HG02973 (cell line): ENCODE data around the gene TRAF1.

Source experiments
- ATAC-seq: cut with Tn5 transposase; IDR thresholded peaks from one replicate; pipeline ENCODE4 v1.9.1; 2021; ENCODE audit warnings: moderate library complexity; ENCODE audit not compliant: unreplicated experiment

TRAF1 gene

DNA sequence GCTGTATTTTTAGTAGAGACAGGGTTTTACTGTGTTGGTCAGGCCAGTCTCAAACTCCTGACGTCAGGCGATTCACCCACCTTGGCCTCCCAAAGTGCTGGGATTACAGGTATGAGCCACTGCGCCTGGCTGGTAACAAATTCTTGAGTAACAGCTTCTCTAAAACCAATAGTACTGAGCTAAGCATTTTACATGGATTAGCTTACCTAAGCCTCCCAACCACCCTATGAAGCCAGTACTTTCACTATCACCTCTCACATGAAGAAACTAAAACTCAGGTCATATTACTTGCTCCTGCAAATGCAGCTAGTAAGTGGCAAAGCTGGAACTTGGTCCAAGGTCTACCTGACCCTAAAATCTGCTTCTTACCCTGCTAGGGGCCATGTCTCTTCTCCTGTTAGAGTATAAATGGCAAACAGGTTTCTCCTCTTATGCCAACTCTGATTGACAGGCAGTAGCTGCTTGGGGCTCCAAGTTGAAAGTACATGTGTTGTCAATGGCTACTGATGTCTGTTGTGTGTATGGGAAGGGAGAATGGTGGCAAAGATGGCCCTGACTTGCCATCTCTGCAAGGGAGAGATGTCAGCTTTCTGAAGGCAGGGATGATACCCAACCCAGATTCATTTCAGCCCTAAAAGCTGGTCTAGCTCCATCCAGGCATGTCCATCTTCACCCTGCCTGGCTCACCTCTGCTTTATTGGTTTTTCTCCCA lies 53.6 kb downstream of the TRAF1 start:
- ATAC-seq: no peak

- no peak for ATAC-seq
Measured at GRCh38 chr9:120870206-120870605, 56.4 kb downstream of the TRAF1 start.

DNA sequence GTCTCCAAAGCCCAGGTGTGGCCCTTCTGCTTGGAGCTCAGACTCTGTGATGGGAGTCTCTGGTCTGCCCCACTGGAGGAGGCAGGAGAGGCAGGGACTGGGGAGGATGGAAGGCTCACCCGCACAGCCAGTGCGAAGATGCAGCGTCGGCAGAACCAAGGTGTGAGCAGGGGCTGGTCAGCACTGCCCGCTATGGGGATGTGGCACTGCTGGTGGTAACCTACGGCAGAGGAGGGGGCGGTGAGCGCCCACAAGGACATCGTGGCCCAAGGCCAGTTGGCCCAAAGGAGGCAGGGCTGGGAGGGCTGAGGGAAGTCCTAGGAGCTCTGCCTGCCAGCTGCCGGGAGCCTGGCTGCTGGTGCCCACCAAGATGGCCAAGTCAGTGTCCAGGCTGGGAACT lies 56.9 kb downstream of the TRAF1 start:
- no peak for ATAC-seq

DNA sequence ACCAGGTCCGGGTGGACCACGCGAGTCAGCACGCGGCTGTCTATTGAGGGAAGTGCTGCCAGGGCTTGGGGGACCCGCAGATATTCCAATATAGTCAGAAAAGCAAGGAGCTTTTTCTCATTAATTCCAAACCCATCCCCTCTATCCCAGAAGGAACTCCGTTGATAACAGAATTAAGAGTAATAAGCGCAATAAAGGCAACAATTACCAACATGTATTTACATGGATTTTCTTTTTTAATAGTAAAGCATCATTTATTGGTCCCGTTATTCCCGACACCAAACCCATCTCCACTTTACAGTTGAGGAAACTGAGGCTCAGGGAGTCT lies 57.3 kb downstream of the TRAF1 start:
- ATAC-seq: no peak

DNA sequence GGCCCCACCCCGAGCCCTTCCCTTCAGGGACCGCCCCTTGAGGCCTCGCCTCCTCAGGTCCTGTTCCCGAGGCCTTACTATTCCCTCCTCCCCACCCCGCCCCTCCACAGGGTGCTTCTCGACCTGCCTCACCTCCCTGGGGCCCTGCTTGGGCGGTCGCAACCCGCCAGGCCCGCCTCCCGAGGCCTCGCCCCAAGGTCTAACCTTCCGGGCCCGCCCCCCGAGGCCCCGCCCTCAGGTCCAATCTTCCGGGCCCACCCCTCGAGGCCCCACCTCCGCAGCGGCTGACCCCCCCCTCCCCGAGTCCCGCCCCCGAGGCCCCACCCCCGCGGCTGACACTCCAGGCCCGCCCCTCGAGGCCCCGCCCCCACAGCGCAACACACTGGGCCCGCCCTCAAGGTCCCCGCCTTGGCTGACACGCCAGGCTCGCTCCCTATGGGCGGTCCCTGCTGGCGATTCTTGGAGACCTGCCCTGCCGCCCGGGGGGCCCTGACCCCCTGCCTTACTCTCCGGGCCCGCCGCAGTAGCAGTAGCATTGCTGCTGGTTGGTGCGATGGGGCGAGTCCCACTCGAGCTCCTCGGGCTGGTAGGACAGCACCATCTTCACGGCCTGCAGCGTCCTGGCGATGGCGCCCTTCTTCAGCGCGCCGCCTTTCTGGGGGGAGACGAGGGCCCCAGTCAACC lies 57.8 kb downstream of the TRAF1 start:
- ATAC-seq: peak; percentile 87

GRCh38 chr9:120868339-120868675 lies 58.3 kb downstream of the TRAF1 start:
- ATAC-seq: no peak

- no peak for ATAC-seq
Measured at GRCh38 chr9:120867676-120868338, 58.8 kb downstream of the TRAF1 start.

- ATAC-seq: no peak
Measured at GRCh38 chr9:120866651-120867050, 59.9 kb downstream of the TRAF1 start.

GRCh38 chr9:120865809-120866208 lies 60.8 kb downstream of the TRAF1 start:
- no peak for ATAC-seq

- ATAC-seq: no peak
Measured at GRCh38 chr9:120865176-120865575, 61.4 kb downstream of the TRAF1 start.

DNA sequence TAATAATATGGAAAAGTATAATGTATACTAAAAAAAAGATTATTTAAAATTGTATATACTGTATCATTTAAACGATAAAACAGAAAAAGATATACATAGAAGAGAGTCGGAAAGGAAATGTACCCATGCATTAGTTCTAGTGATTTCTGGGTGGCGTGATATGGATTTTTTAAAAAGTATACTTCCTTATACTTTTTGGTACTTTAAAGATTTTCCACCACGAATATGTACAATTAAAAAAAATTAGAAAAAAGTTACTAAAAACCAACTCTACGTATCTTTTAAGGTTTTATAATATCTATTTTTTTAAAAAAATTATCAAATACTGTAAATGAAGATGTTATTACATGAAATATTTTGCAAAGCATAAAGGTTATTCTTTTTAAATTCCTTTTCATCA lies 61.9 kb downstream of the TRAF1 start:
- ATAC-seq: no peak

GRCh38 chr9:120863833-120864232 lies 62.8 kb downstream of the TRAF1 start:
- no peak for ATAC-seq

GRCh38 chr9:120862452-120862851 lies 64.1 kb downstream of the TRAF1 start:
- ATAC-seq: no peak

GRCh38 chr9:120861935-120862334 lies 64.7 kb downstream of the TRAF1 start:
- ATAC-seq: no peak

DNA sequence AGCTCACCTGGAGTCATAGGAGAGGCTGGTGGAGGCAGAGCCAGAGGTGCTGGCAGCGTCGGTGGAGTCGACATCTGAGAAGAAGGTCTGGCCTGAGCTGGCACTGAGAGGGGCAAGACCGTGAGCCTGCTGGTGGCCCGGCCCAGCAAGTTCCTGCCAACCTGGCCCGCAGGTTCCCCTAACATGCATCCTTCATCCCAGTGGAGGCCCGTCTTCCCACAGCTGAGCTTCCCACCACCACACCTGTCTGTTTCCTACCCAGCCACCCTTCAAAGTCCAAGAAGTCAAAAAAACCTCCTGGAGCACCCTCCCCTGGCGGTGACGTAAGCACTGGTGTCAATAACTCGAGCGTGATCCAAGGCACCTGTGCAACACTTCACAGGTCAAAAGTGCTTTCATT lies 66.5 kb downstream of the TRAF1 start:
- ATAC-seq: no peak

- ATAC-seq: no peak
Measured at GRCh38 chr9:120859361-120859760, 67.2 kb downstream of the TRAF1 start.

GRCh38 chr9:120857902-120858301 lies 68.7 kb downstream of the TRAF1 start:
- no peak for ATAC-seq

GRCh38 chr9:120857481-120857880 lies 69.1 kb downstream of the TRAF1 start:
- no peak for ATAC-seq

- ATAC-seq: no peak
Measured at GRCh38 chr9:120856700-120857099, 69.9 kb downstream of the TRAF1 start.

GRCh38 chr9:120855827-120856670 lies 70.5 kb downstream of the TRAF1 start:
- ATAC-seq: no peak

DNA sequence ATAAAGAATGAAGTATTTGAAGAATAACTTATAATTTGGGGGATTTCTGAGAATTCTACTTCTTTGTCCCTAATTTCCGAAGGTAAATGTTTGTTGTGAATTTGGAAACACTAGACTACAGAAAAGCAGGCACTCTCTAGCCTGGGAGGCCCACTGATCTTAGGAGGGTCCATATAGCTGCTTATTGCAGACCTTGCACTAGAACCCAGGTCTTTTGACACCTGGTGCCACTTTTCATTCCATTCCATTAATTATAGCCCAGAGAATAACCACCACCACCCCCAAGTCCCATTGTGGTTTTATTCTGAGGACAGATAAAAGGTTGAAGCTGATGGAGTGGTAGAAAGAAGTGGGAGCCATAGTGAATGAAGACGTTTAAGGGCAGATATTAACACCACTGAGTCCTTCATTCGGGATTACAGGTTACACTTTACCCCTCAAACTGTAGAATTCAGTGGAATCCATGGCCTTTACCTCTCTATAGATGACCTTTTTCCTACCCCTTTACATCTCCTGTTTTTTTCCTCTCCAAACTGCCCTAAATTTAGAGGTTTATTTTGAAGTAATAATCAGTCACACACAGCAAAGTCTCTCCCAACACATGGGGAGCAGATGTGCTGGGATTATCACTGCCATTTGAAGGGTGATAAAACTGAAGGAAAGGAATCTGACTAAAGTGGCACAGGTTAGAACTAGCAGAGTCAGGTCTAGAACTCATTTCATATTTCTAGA lies 71.8 kb downstream of the TRAF1 start:
- ATAC-seq: no peak
